GM19397 (cell line): ENCODE results near the gene SLC6A2.
"Not testable (repeated sequence)": the region's sequence is repeated elsewhere in the genome, so short reads cannot be mapped to it uniquely, and the experiment has no call there.

ENCODE experiments used
- ATAC-seq: cut with Tn5 transposase; IDR thresholded peaks from one replicate; pipeline ENCODE4 v1.9.1; 2021; ENCODE audit warnings: mild to moderate bottlenecking, moderate library complexity; ENCODE audit not compliant: unreplicated experiment

SLC6A2 gene

DNA sequence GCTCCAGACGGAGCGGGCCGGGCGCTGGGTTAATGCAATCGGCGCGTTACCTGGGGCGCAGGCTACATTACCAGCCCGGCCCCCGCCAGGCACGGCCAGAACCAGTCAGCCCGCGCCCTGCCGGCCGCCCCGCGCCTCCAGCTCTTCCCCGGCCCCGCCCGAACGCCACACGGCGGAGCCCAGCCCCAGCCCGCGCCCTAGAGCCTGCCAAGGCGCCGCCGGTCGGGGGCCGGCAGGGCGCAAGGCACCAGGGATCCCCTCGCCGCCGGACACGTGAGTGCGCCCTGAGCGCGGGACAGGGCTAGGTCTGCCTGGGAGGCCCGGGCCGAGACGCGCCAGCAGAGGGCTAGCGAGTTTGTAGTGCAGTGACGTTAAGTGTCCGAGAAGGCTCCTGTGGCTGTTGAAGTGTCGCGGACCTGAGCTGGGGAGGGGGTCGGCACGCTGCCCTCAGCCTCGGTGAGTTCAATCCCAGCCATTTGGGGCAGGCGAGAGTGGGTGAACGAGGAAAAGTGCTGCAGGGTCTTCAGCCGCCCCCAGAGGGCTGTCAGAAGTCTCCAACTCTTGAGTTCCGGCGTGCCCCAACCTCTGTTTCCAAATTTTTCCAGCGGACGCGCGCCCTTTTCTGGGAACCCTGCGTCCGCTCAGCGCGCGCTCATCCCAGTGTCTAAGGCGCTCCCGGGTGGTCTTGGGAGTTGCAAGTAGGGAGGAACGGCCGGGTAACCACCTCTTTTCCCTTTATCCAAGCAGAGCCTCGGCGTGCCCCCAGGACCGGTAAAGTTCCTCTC, at the start of gene SLC6A2:
Gene SLC6A2, plus strand, starts transcription at position 92 of the 785 bp plus-strand sequence. CDS start 707 bp downstream, outside the sequence.
- ATAC-seq = no peak

GRCh38 chr16:55613613-55614335, 42.0 kb upstream of the SLC6A2 start:
- no peak for ATAC-seq

GRCh38 chr16:55615071-55615470, 40.7 kb upstream of the SLC6A2 start:
- no peak for ATAC-seq

DNA sequence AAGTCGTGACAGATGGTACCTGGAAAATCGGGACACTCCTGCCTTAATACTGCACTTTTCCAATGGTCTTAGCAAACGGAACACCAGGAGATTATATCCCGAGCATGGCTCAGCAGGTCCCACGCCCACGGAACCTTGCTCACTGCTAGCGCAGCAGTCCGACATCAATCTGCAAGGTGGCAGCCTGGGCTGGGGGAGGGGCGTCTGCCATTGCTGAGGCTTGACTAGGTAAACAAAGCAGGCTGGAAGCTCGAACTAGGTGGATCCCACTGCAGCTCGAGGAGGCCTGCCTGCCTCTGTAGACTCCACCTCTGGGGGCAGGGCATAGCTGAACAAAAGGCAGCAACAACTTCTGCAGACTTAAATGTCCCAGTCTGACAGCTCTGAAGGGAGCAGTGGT, 40.1 kb upstream of the SLC6A2 start:
- not testable (repeated sequence) for ATAC-seq

DNA sequence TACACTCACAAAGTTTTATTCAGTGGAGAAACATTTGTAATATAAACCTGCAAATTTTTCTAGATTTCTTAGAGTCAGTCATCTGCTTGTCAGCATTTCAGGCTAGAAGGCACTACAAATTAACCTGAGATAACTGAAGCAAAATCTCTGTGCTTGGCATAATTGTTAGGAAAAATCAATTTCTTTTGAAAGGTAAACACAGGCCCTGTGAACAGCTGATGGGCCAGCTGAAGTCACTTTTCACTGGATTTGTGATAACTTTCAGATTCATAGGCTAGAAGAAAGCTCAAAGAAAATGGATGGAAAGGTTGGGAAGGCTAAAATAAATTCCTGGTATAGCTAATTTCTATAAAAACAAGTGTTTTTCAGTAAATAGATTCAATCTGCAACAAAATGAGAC, 34.0 kb upstream of the SLC6A2 start:
- no peak for ATAC-seq

DNA sequence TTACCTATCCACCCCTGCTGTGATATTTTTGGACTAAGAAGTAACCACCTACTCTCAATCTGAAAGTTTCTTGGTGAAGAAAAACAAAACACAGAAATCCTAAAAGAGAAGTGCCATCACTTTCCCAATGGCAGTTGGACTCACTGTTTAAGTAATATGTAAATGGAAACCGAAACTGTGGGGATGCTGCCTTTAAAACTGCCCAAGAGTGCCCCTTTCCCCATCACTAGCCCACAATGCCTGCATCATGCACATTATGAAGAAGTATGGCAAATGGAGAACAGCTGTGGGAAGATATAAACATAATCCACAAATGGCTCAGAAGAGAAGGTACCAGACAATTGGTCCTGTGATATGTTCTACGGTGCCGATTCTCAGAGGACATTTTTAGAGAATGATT, 33.5 kb upstream of the SLC6A2 start:
- ATAC-seq = no peak

- no peak for ATAC-seq
These were observed 32.7 kb upstream of the SLC6A2 start for GRCh38 chr16:55622930-55623561.

DNA sequence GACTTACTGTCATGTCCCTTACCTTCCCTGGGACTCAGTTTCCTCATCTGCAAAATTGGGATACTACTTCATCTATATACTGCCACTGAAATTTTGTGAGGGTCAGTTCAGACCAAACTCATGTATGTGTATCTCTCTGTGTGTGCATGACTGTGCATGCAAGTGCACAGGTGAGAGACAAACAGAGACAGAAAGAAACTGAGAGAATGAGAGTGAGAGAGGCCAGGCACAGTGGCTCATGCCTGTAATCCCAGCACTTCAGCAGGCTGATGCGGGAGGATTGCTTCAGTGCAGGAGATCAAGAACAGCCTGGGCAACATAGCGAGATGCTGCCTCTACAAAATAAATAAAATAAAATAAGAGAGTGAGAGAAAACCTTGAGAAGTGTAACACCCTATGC, 32.1 kb upstream of the SLC6A2 start:
- no peak for ATAC-seq

- ATAC-seq = no peak
These were observed 31.1 kb upstream of the SLC6A2 start for GRCh38 chr16:55624696-55625095.

DNA sequence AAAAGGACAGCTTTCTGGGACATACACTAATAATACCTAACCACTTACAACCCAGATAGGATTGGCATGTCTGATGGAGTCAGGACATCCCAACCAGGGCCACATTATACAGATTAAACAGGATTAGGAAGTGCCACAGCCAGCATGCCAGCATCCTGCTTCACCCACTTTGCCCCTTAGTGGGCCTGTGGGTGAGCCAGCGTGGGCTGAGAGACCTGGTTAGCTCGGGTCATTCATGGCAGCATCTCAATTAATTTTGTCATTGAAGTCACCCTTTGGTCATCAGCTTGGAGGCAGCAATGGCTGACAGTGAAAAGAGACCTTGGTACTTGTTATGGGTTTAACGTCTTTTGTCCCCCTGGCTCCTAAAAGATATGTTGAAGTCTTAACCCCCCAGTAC, 29.9 kb upstream of the SLC6A2 start:
- ATAC-seq = no peak

DNA sequence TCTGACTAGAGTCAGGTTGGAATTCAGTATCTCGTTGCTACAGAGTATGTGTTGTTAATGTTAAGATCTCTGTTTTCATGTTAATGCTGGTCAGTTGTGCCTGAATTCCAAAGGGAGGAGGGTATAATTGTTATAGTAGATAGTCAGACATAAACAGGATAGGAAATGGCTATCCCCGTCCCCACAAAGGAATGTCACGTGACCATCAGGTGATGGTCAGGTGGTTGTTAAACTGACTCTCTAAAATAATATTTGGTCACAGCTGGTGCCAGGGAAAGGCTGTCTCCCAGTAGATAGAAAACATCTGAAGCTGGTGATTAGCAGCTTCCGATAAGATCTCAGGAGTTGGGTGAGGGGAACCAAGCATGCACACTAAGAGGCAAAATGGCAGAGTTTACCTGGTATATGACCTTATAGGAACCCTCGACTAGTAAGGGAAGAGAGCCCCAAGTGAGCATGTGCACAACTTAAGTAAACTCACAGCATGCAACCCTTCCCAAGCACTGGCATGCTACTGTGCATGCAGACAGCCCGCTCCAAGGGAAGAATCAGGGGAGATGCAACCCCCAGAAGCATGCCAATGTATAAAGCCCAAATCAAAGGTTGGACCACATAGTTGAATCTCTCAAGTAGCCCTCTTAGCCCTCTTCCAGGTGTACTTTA, 27.4 kb upstream of the SLC6A2 start:
- no peak for ATAC-seq

GRCh38 chr16:55630774-55631173, 25.0 kb upstream of the SLC6A2 start:
- ATAC-seq = no peak

DNA sequence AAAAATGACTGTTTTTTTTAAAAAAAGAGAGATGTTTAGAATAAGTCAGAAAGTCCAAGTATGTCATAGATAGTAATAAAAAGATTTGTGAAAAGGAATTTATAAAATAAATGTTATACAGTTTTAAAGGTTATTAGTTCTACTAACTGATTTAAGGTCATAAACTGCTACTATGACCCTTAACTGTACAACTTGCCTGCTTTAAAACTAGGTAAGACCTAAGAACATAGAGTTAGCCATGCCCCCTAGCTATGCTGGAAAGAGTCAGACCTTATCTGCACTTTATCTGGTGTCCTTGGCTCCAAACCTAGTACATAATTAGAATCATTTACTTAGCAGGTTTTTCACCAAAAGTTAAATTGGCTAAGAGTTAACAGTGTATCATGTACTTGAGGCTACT, 23.5 kb upstream of the SLC6A2 start:
- no peak for ATAC-seq

DNA sequence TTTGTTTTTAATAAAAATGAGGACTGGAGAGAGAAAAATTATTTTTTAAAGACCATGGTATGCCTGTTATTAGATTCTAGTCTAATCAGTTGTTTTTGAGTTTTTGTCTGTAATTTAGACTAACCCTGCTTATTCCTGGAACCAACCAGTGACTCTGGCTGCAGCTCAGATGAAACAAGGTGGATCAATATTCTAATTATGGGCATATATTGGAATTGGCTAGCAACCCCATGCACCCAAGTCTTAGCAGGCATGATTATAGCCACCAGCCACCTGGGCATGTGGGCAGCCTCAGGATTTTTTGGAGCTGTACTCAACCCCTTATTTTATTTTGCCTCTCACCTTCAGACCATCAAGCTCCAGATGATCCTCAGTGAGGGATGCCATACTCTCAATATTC, 21.6 kb upstream of the SLC6A2 start:
- no peak for ATAC-seq

DNA sequence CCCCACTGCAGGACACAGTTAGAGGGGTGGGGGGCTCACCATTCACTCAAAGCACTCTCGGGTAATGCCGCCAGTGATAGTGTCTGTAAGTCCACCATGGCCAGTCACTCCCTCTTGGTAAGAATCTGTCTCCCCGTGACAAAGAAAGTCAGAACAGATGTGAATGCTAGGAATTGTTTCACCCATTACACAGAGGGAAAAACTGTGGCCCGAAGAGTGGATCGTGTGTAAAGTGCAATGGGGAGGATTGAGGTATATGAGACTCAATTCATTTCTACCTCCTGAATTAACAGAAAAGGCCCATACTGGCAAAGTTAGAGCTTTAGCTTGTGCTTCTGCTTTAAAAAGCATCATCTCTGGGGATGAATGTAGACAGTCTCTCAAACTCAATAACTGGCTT, 17.5 kb upstream of the SLC6A2 start:
- ATAC-seq = no peak

GRCh38 chr16:55640701-55641327, 15.0 kb upstream of the SLC6A2 start:
- no peak for ATAC-seq

- no peak for ATAC-seq
These were observed 14.2 kb upstream of the SLC6A2 start for GRCh38 chr16:55641430-55642056.

GRCh38 chr16:55642611-55643010, 13.2 kb upstream of the SLC6A2 start:
- ATAC-seq = no peak

GRCh38 chr16:55643161-55643970, 12.4 kb upstream of the SLC6A2 start:
- ATAC-seq = no peak

DNA sequence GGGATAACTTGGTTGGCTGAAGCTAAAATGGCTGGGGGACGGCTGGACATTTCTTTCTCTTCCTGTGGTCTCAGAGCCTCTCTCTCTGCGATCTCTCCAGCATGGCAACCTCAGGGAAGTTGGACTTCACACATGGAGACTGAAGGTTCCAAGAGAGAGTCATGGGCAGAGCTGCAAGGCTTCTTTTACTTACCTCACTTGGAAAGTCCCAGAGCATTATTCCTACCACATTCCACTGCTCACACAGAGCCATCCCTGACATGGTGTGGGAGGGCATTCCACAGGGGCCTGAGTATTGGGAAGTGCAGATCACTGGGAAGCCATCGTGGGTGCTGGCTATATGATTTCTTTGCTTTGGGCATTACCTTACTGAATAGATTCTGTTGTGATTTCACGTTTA, 9.8 kb upstream of the SLC6A2 start:
- no peak for ATAC-seq
